K562 (cell line): ENCODE measurements around the gene MIX23. TPM values are rescaled to one million over a fixed set of nuclear protein-coding genes. Genes with fewer than 3 reads are reported as not detected.

Experiments
- ATAC-seq: fragments of 200-7000 bp; cut with Tn5 transposase; 3 replicates; pipeline ENCODE4 v1.9.1; 2020; ENCODE audit warnings: moderate library complexity
- BruUV-seq: library from RNA; stranded (reverse); fragments of 400-500 nt; replicated peaks from 2 replicates; lab custom pipeline; 2021; lab: Mats Ljungman, UMichigan
- CTCF ChIA-PET: fragments of 300-600 bp; formaldehyde crosslinking; extraction: SDS; loops from one replicate; lab custom pipeline; 2021; ENCODE audit warnings: low intra/inter-chr PET ratio; lab: Yijun Ruan, JAX
- POLR2A ChIA-PET: fragments of 300-600, 350-650 bp; sonication (Branson Sonifier 250); formaldehyde crosslinking; extraction: SDS; loops from one replicate; lab custom pipeline; 2021; ENCODE audit warnings: antibody characterized with exemption, inconsistent platforms; lab: Yijun Ruan, JAX
- DNase-seq, 4 experiments: peaks; one replicate each; pipeline versions ENCODE4 v3.0.0 to v3.0.0-alpha.2; 2011 to 2018; ENCODE audit warnings: low spot score in 3 of 4, mixed read lengths in 3 of 4; ENCODE audit errors: extremely low read depth in 1 of 4
- FAIRE-seq: peaks from 2 replicates; lab custom pipeline; 2011; peaks lifted over from hg19 to GRCh38; lab: Jason Lieb, UNC
- H2AFZ ChIP-seq: 2 replicates; pipeline ENCODE4 v1.6.0; 2011; ENCODE audit warnings: low read depth, low read length, control low read depth, inconsistent platforms
- H3K27ac ChIP-seq: fragments of 200-600 bp; 3 replicates; pipeline ENCODE4 v1.8.0; 2011; ENCODE audit warnings: low read depth, mild to moderate bottlenecking, control low read depth, inconsistent platforms, low read length, moderate library complexity, mixed read lengths; ENCODE audit errors: extremely low read depth
- H3K27me3 ChIP-seq, 2 experiments: fragments of 300-600 bp in 1 of 2; 2 replicates in 1 of 2; 3 replicates in 1 of 2; pipeline versions ENCODE4 v1.6.0 to v1.8.0; 2011; ENCODE audit warnings: inconsistent platforms in 2 of 2, low read length in 2 of 2, mild to moderate bottlenecking in 1 of 2, mixed read lengths in 1 of 2, moderate library complexity in 1 of 2; ENCODE audit not compliant: control insufficient read depth in 2 of 2, insufficient read depth in 2 of 2
- H3K36me3 ChIP-seq: fragments of 300-600 bp; 3 replicates; pipeline ENCODE4 v1.8.0; 2011; ENCODE audit warnings: mild to moderate bottlenecking, low read length, inconsistent platforms; ENCODE audit not compliant: control insufficient read depth, insufficient read depth
- H3K4me1 ChIP-seq, 2 experiments: fragments of 200-600 bp in 1 of 2; replicated peaks in 1 of 2; 2 replicates in 1 of 2; 3 replicates in 1 of 2; pipeline versions ENCODE4 v1.5.1 to v1.8.0; 2011; ENCODE audit warnings: inconsistent platforms in 2 of 2, low read length in 2 of 2, mild to moderate bottlenecking in 1 of 2, mixed read lengths in 1 of 2, moderate library complexity in 1 of 2; ENCODE audit not compliant: control insufficient read depth in 2 of 2, insufficient read depth in 2 of 2
- H3K4me2 ChIP-seq: 2 replicates; pipeline ENCODE4 v1.6.1; 2011; ENCODE audit warnings: low read length, control low read depth, inconsistent platforms, mixed read lengths; ENCODE audit not compliant: insufficient read depth
- H3K4me3 ChIP-seq: fragments of 200-600 bp; sonication (generic), shearing (Covaris generic); 2 replicates; pipeline ENCODE4 v1.5.1; 2016; ENCODE audit warnings: control low read depth, inconsistent platforms
- H3K79me2 ChIP-seq: fragments of 200-600 bp; 3 replicates; pipeline ENCODE4 v1.8.0; 2011; ENCODE audit warnings: low read length, inconsistent platforms; ENCODE audit not compliant: control insufficient read depth, insufficient read depth
- H3K9ac ChIP-seq, 2 experiments: 2 replicates each; pipeline versions ENCODE4 v1.6.0 to v1.6.1; 2011; ENCODE audit warnings: low read depth in 2 of 2, low read length in 2 of 2, control low read depth in 1 of 2, inconsistent platforms in 1 of 2, mild to moderate bottlenecking in 1 of 2, mixed read lengths in 1 of 2; ENCODE audit not compliant: insufficient read depth in 1 of 2
- H3K9me1 ChIP-seq: one replicate; pipeline ENCODE4 v1.6.0; 2011; ENCODE audit warnings: inconsistent platforms, mild to moderate bottlenecking, low read length, moderate library complexity; ENCODE audit not compliant: control insufficient read depth, insufficient read depth
- H3K9me3 ChIP-seq: replicated peaks from 2 replicates; pipeline ENCODE4 v1.5.1; 2011; ENCODE audit warnings: low read depth, low read length, inconsistent platforms; ENCODE audit not compliant: control insufficient read depth, insufficient read depth
- H4K20me1 ChIP-seq: replicated peaks from 2 replicates; pipeline ENCODE4 v1.6.1; 2011; ENCODE audit warnings: low read length, inconsistent platforms, mixed read lengths; ENCODE audit not compliant: control insufficient read depth, insufficient read depth
- FOXP4 ChIP-seq: sonication (generic); formaldehyde crosslinking; IDR thresholded peaks from 2 replicates; pipeline ENCODE4 v1.8.0; 2022; ENCODE audit warnings: mild to moderate bottlenecking, missing genetic modification reagents, borderline replicate concordance
- HNRNPL ChIP-seq: fragments of 200-400 bp; formaldehyde crosslinking; IDR thresholded peaks from 2 replicates; pipeline ENCODE4 v1.6.1; 2017; ENCODE audit warnings: low read depth, mild to moderate bottlenecking, low read length
- LCOR ChIP-seq: sonication (generic); formaldehyde crosslinking; IDR thresholded peaks from 2 replicates; pipeline ENCODE4 v1.8.0; 2022; ENCODE audit warnings: mild to moderate bottlenecking, missing genetic modification reagents
- MAFK ChIP-seq: IDR thresholded peaks from 2 replicates; pipeline ENCODE4 v1.6.1; 2011; ENCODE audit warnings: low read length, improper control_type of control experiment
- NKRF ChIP-seq: fragments of 450-650 bp; IDR thresholded peaks from 2 replicates; pipeline ENCODE4 v1.6.1; 2016; ENCODE audit warnings: borderline replicate concordance
- POLR3A ChIP-seq: IDR thresholded peaks from 2 replicates; pipeline ENCODE4 v1.6.1; 2011; ENCODE audit warnings: borderline replicate concordance, mild to moderate bottlenecking, moderate library complexity; ENCODE audit not compliant: insufficient read length, insufficient read depth; ENCODE audit errors: extremely low read depth
- SIN3A ChIP-seq, 2 experiments: fragments of 150-350 bp in 1 of 2; IDR thresholded peaks; 2 replicates each; pipeline ENCODE4 v1.6.1; 2011 to 2016; ENCODE audit warnings: borderline replicate concordance in 2 of 2, low read depth in 2 of 2, low read length in 2 of 2, mild to moderate bottlenecking in 2 of 2, moderate library complexity in 2 of 2; ENCODE audit not compliant: control insufficient read depth in 1 of 2
- SPI1 ChIP-seq: IDR thresholded peaks from 2 replicates; pipeline ENCODE4 v1.6.1; 2011; ENCODE audit warnings: low read depth, low read length, control low read depth, borderline replicate concordance
- SREBF2 ChIP-seq: sonication (generic); formaldehyde crosslinking; IDR thresholded peaks from 2 replicates; pipeline ENCODE4 v1.4.0; 2020; ENCODE audit warnings: mild to moderate bottlenecking, missing genetic modification reagents
- TCF7L2 ChIP-seq: fragments of 150-350 bp; IDR thresholded peaks from 2 replicates; pipeline ENCODE4 v1.6.1; 2016; ENCODE audit warnings: low read depth, mild to moderate bottlenecking, low read length, moderate library complexity
- ZBTB43 ChIP-seq: sonication (generic); formaldehyde crosslinking; IDR thresholded peaks from 2 replicates; pipeline ENCODE4 v1.8.0; 2023; ENCODE audit warnings: mild to moderate bottlenecking, missing genetic modification reagents
- ZEB2 ChIP-seq: fragments of 450-650 bp; IDR thresholded peaks from 2 replicates; pipeline ENCODE4 v1.6.1; 2016
- ZNF175 ChIP-seq: fragments of 200-800 bp; sonication (Bioruptor generic); IDR thresholded peaks from 2 replicates; pipeline ENCODE4 v1.6.1; 2016; ENCODE audit warnings: low read depth, mild to moderate bottlenecking, missing genetic modification characterization, missing compliant biosample characterization
- ZNF212 ChIP-seq: fragments of 450-650 bp; formaldehyde crosslinking; IDR thresholded peaks from 2 replicates; pipeline ENCODE4 v1.4.0; 2020; ENCODE audit warnings: mild to moderate bottlenecking
- ZNF354B ChIP-seq: fragments of 250-450 bp; sonication (Bioruptor Pico); IDR thresholded peaks from 2 replicates; pipeline ENCODE4 v1.4.0; 2020
- ZNF551 ChIP-seq: fragments of 250-450 bp; sonication (Bioruptor Pico); IDR thresholded peaks from 2 replicates; pipeline ENCODE4 v1.5.0; 2021; ENCODE audit warnings: mild to moderate bottlenecking, moderate library complexity
- ZNF778 ChIP-seq: fragments of 450-650 bp; formaldehyde crosslinking; IDR thresholded peaks from 2 replicates; pipeline ENCODE4 v1.4.0; 2020; ENCODE audit warnings: mild to moderate bottlenecking, moderate library complexity
- WGBS: fragments of 100-300 bp; shearing (Covaris generic); methylation state at CpG from one replicate; pipeline ENCODE4 v1.1.6; 2016; ENCODE audit warnings: low coverage, mixed read lengths; ENCODE audit not compliant: insufficient coverage; ENCODE audit errors: missing lambda C conversion rate; 5-methylcytosine and 5-hydroxymethylcytosine counted together
- in situ Hi-C: fragments of 300-500 bp; cut with MboI; formaldehyde crosslinking; loops from 4 replicates; pipeline ENCODE4 v1.15.0; 2018; ENCODE audit warnings: inconsistent platforms, mixed read lengths
- intact Hi-C: fragments of 100-400 bp; cut with micrococcal nuclease; formaldehyde crosslinking; loops from 2 replicates; pipeline ENCODE4 v1.14.2; 2022
- polyA plus RNA-seq, 8 experiments: library from polyadenylated mRNA; depleted of rRNA in 4 of 8; stranded (reverse) in 5 of 8; unstranded in 3 of 8; fragments of >200 nt; fragmentation: Nextera tagmentation in 2 of 8; fragmentation: Illumina TruSeq in 1 of 8; extraction: Ambion mirVana in 2 of 8; extraction: Trizol in 1 of 8; gene quantifications; 2 replicates each; pipeline versions ENCODE4 v1.2.1 to v1.2.3, GENCODE V29; 2011 to 2014; ENCODE audit warnings: inconsistent platforms in 1 of 8, missing spikeins in 1 of 8
- total RNA-seq, 7 experiments: library from RNA; depleted of rRNA in 6 of 7; stranded (reverse); fragments of >200 nt in 6 of 7; fragmentation: Illumina TruSeq in 2 of 7; extraction: Trizol in 2 of 7; gene quantifications; 2 replicates each; pipeline versions ENCODE4 v1.2.1 to v1.2.3, GENCODE V29; 2011 to 2021; ENCODE audit warnings: low replicate concordance in 1 of 7

MIX23 gene
- total and polyA plus RNA-seq, 9 of the 15 experiments (the other 6 are each of a cell fraction or from before 2014, with no cell fraction given): 45.5 to 185 (median 106) TPM

- ChIA-PET POLR2A (interaction anchor here (0.6 to 1.4 kb wide), 4 partner anchors 7 to 268 kb away, joined by 3 read pairs; no protein-coding TSS in a partner anchor), CTCF (no interaction called here)
- 7% methylated on average over 9 of the region's 10 CpGs for WGBS
- in situ Hi-C loops: no loop called here
- Histone ChIP-seq H4K20me1 (no peaks in the 10 kb centered on the region), H3K27ac (peak overlapping the region; percentile 90), H3K9ac (peak overlapping the region; percentile 65 to 87; a peak in 3 of 4 replicates), H3K27me3 (no peaks in the 10 kb centered on the region), H3K4me3 (peak overlapping the region; percentile 60), H3K9me1 (no peaks in the 10 kb centered on the region), H3K4me2 (peak overlapping the region; percentile 90), H3K4me1 (peaks cover 0 to 4% of the 10 kb centered on the region in 2 experiments; a peak in 2 of 5 replicates), H3K9me3 (no peaks in the 10 kb centered on the region), H3K36me3 (peaks cover 33% of the 10 kb centered on the region; the same call in 2 of the 3 replicates), H2AFZ (peak overlapping the region; percentile 76), H3K79me2 (peaks cover 45% of the 10 kb centered on the region)
- ATAC-seq (peak; percentile 66), DNase-seq (peak; percentile 43 to 67 (median 53)), FAIRE-seq (no peak)
- BruUV-seq: TSS peak; percentile 71
- intact Hi-C loops: no loop called here
- TF ChIP-seq SREBF2 (CRISPR knock-in tag) (no peak), ZNF551 (CRISPR knock-in tag) (no peak), FOXP4 (CRISPR knock-in tag) (no peak), POLR3A (no peak), NKRF (0 out of 2 replicates have a peak, but pooled peaks have one; percentile 27), LCOR (CRISPR knock-in tag) (peak; percentile 90), SPI1 (peak; percentile 32; the same call in 1 of the 2 replicates), MAFK (no peak), ZNF212 (CRISPR knock-in tag) (no peak), SIN3A (IDR thresholded peaks at IDR 0.05; ENCODE audit: borderline replicate concordance in 2 of 2, control insufficient read depth in 1 of 2, low read depth in 2 of 2, low read length in 2 of 2) (peak in 1 of 2 experiments; percentile 74; a peak in 1 of 4 replicates), ZBTB43 (no peak), HNRNPL (no peak), TCF7L2 (no peak), ZNF778 (CRISPR knock-in tag) (no peak), ZEB2 (no peak), ZNF354B (no peak), ZNF175 (CRISPR knock-in tag) (no peak)
Measured at GRCh38 chr3:122415104-122415744, 32.2 kb upstream of the MIX23 start.
